NCI-H187 (cell line): ENCODE data around the gene KIF9.
"Not testable (repeated sequence)": the region's sequence is repeated elsewhere in the genome, so short reads cannot be mapped to it uniquely, and the experiment has no call there.

ENCODE experiments used
- DNase-seq, 2 experiments: peaks; one replicate each; lab custom pipeline; 2025; lab: John Stamatoyannopoulos, UW

KIF9 gene

GRCh38 chr3:47282424-47283192 lies at the start of gene KIF9, which contains the start of gene KLHL18:
Gene KIF9, minus strand, starts transcription at chr3:47282799. Its CDS starts 5,425 bp downstream, at chr3:47277374.
Gene KLHL18, plus strand, starts transcription at chr3:47282944. Its CDS starts 22 bp downstream, at chr3:47282966.
- peak; percentile 70 to 80 for DNase-seq

DNA sequence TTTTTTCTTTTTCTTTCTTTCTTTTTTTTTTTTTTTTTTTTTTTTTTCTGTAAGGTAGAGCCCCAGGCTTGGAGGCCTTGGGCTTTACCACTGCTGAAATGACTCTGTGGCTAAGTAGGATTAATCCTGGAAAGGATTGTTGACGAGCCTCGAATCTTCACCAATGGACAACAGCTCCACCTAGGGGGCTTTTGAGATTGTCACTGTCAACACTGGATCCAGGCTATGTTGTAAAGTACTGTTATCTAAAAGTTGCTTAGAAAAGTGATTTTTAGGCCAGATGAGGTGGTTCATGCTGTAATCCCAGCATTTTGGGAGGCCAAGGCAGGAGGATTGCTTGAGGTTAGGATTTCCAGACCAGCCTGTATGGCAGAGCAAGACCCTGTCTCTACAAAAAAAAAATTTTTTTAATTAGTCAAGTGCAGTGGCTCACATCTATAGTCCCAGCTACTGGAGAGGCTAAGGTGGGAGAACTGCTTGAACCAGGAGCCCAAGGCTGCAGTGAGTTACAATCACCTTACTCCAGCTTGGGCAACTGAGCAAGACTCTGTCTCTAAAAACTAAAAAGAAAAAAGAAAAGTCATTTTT lies 41.8 kb upstream of the KIF9 start:
- peak in 1 of 2 experiments; percentile 18 for DNase-seq

DNA sequence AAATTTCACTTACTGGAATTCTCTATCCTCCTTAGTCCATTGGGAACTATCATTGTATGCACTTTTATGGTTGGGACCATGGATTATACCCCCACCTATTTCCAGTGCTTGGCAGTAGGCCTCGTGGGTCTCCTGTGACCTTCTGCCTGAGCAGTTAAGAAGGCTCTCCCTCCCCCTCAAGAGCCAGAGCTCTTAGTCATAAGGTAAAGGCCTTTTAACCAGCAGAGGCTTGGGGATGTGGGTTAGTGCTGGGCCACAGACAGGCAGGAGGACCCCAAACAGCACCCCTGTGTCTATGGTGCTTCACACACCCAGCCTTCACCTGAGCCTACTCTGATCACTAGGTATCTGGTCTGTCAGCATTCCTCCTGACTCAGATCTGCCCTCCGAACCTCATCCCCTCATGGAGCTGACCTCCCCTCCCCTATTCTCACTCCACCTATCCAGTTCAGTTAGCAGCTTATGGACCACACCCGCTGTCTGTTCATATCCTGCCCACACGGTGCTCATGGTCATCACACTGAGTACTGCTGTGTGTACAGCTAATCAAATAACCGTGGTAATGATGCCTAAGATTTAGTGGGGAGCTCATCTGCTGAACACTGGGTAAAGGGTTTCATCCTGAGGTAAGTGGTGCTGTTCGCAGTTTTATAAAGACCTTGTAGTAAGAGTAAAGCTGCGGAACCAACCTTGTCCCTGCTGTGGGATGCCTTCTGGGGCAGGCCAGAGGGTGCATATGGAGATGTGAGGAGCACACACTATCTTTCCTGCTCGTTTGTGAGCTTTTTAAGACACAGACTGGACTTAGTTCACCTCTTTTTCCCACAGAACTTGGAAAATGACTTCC lies 41.1 kb upstream of the KIF9 start:
- DNase-seq, result no peak

DNA sequence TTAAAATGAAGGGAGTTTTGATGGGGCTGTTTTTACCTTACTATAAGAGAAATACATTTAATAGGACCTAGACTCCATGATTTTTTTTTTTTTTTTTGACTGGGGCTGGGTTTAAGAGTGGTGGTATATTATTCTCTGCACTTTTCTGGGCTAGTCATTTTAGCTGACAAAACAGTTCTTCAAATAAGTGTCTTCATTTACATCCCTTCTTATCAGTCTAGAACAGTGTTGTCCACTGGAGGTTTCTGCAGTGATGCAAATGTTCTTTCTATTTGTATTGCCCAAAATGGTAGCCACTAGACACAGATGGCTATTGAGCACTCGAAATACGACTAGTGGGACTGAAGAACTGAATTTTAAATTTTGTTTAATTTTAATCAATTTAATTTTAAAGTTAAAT lies 37.4 kb upstream of the KIF9 start:
- no peak for DNase-seq

DNA sequence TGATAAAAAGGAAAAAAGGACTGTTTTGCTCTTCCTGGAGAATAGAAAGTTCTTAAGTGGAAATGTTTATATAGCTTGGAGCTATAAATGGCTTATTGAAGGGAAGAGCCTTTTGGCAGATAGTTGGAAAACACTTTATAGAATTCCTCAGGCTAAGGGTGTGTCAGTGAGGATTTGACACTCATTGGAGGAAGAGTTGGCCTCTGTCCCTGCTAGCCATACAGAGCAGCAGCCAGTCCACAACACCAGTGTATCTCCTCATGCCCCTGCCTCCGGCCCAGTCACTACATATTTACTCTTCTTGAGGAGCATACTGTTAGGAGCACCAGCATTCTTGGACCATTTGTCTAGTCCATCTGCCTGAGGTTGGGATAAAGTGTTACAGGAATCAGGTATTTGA lies 36.3 kb upstream of the KIF9 start:
- DNase-seq, result no peak

GRCh38 chr3:47316151-47316550 lies 33.6 kb upstream of the KIF9 start:
- not testable (repeated sequence) for DNase-seq

DNA sequence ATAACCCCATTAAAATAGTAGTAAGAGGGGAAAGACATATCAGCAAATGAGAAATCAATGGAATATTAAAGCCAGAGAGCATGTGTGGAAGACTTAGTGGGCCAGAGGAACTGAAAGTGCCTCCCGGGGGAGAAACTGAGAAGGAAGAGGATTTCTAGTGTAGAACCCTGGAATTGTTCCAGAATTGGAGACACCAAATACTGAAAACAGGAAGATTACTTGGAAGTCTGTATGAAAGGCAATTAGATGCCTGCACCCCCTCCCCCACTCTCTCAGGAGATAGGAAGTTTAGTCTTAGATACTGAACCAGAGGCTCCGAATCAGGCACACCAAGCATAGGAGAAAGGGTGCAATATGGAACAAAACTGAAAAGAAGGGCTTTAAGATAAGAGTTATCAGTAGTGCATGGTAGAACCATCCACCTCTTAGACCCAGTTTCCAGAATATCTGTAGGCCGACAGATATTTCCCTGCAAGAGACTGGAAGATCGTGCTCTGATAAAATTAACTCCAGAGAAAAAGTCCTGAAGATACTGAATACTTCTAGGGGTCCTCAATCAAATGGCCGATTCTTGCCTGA lies 32.6 kb upstream of the KIF9 start:
- DNase-seq, result no peak

GRCh38 chr3:47314056-47314764 lies 31.6 kb upstream of the KIF9 start:
- no peak for DNase-seq

- no peak for DNase-seq
These were observed 30.9 kb upstream of the KIF9 start for GRCh38 chr3:47313341-47314055.

DNA sequence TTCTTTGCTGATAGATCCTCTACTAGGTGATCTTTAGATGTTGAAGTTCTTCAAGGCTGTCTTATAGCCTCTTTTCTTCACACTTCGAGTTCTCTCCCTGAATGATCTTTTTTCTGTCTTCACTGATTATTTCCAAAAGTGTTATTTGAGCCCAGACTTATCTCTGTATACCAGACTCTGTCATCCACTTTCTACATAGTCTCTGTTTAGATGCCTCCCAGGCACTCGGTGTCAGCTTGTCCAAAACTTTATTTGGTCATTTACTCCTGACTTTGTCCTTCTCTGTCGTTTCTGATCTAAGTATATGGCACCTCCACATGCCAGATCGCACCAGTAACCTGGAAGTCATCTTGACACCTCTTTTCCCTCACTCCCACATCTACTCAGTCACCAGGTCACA lies 27.8 kb upstream of the KIF9 start:
- no peak for DNase-seq

DNA sequence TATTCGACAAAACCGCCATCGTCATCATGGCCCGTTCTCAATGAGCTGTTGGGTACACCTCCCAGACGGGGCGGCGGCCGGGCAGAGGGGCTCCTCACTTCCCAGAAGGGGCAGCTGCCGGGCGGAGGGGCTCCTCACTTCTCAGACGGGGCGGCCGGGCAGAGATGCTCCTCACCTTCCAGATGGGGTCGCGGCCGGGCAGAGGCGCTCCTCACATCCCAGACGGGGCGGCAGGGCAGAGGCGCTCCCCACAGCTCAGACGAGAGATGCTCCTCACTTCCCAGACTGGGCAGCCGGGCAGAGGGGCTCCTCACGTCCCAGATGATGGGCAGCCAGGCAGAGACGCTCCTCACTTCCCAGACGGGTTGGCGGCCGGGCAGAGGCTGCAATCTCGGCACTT lies 26.6 kb upstream of the KIF9 start:
- not testable (repeated sequence) for DNase-seq

- DNase-seq, result no peak
These were observed 23.4 kb upstream of the KIF9 start for GRCh38 chr3:47306022-47306421.

DNA sequence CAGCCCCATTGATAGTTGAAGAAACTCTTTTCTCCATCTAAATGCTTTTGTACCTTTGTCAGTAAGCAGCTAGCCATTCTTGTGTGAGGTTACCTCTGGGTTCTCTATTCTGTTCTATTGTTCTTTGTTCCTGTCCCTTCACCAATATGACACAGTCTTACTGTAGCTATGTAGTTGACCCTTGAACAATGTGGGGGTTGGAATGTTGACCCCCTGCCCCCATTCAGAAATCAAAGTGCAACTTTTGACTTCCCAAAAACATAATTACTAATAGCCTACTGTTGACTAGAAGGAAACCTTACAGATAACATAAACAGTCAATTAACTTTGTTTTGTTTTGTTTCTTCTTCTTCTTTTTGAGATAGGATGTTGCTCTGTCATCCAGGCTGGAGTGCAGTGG lies 18.9 kb upstream of the KIF9 start:
- no peak for DNase-seq

GRCh38 chr3:47299381-47300318 lies 17.1 kb upstream of the KIF9 start:
- DNase-seq, result no peak

DNA sequence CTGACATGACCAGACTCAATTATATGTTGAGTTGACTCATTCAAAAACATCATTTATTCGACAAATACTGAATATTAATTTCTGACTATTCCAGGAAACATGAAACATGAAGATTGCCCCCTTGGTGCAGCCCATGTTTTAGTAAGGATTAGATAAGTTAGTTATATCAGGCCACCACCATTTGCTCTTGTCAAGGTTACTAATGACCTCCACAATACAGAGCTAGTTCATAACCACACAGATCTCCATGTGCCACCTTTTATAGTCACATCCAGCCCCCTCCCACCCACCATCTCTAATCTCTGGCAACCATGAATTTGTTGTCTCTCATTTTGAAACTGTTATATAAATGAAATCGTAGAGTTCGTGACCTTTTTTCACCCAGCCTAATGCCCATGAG lies 15.8 kb upstream of the KIF9 start:
- no peak for DNase-seq

DNA sequence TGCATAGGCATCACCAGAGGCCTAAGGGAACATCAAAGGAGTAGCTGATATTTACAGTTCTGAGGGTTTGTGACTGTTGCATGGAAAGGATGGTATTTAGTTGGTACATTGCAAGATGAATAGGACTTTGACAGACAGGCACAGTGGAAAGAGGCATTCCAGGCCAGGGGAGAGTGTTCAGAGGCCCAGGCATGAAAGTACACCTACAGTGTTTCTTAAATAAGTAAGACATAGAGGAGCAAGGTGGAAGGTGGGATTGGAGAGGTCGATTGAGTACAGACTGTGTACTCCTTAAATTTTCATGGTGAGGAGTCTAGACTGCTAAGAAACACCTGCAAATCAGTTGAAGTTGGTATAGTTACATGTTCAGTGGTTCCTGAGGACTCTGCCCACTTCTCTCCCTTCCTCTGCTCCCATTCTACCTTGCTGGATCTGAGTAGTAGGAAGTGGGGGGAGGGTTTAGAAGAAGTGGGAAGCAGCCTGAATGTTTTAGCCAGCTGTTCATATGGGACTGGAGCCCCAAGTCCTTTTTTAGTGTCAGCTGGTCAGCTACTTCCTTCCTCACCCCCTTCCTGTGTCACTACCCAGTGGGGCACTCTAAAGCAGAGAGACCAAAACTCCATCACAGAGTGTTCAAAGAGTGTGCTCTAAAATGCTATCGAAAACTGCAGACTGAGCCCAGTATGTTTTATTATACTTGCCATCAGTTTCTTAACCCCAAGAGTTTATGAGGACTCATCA lies 14.1 kb upstream of the KIF9 start:
- DNase-seq, result no peak

GRCh38 chr3:47295976-47296375 lies 13.4 kb upstream of the KIF9 start:
- DNase-seq, result no peak

- no peak for DNase-seq
These were observed 12.7 kb upstream of the KIF9 start for GRCh38 chr3:47295322-47295721.

DNA sequence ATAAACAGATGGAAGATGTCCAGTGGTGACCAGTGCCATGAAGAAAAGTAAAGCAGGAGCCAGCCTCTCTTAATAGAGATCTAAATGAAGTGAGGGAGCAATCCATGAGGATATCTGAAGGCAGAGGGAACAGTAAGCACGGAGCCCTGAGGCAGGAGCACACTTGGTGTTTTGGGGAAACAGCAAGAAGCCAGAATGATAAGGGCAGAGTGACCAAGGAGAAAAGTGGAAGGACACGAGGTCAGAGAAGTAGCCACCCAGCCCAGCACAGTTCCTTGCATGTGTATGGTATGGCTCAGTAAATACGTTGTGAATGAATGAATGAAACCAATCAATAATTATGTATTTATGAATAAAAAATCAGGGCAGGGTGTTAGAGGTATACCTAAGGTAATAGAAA lies 11.8 kb upstream of the KIF9 start:
- DNase-seq, result no peak
